Measurements from ENCODE around the gene NAA25. TPM values are rescaled to one million over a fixed set of nuclear protein-coding genes. Genes with fewer than 3 reads are reported as not detected.
"Not testable (repeated sequence)": the region's sequence is repeated elsewhere in the genome, so short reads cannot be mapped to it uniquely, and the experiment has no call there.

NAA25 gene
- total RNA-seq, 2 donors from 2014 or later: 22.3 to 22.8 TPM

DNA sequence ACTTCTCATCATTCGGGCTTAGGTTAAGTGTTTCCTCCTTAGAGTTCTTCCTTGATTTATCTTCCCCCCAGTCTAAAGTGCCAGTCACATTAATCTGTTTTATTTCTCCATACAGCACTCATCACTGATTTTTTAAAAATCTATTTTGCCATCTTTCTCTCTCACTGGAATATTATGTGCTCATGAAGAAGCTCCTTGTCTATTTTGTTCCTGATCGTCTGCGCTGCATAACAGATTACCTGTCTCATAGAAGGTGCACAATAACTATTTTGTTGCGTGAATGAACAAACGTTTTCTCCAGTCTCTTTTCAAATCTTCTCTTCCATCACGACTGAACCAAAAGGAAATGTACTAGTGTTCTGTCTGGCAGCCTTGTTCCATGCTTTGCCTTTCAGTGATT is 92.6 kb downstream of the NAA25 start:
- intact Hi-C loops (cut with DNase I): loop anchor here in 1 of 2 donors (2.0 to 10.0 kb wide), 2 partner anchors 45 to 71 kb away; no protein-coding TSS in a partner anchor
- DNase-seq (ENCODE audit: low spot score): no peak

DNA sequence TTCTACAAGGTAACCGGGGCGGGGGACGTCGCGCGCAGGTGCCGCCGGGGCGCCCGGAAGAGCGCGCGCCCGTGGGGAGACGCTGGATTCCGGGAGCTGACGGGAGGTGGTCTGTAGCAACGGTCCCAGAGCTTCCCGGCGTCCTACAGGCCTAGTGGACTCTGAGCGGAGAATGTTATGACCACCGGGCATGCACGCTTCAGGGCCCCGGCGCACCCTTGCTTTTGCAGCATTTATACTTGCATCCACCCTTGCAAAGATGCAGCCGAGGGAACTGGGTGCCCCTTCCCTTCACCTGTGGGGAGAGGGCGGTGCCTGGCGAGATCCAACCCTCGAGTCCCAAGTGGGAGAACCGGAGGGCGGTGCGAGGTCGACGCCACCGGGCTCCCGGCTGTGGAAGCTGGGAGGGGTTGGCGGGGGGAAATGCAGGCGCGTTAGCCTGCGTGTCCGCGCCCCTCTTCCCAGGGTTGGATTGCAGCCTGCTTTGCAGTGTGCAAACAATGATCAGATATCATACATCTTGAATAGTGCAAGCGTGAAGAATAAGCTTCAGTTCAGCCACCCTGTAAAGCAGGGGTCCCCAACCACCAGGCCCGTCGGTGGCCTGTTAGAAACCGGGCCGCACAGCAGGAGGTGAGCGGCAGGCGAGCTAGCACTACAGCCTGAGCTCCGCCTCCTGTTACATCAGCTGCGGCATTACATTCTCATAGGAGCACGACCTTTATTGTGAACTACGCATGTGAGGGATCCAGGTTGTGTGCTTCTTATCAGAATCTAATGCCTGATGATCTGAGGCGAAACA is 94.8 kb downstream of the NAA25 start:
- peak; percentile 88 for DNase-seq (ENCODE audit: low spot score)
- intact Hi-C loops (cut with DNase I): loop anchor here in 1 of 2 donors (2.0 to 10.0 kb wide), 2 partner anchors 43 to 69 kb away; no protein-coding TSS in a partner anchor

DNA sequence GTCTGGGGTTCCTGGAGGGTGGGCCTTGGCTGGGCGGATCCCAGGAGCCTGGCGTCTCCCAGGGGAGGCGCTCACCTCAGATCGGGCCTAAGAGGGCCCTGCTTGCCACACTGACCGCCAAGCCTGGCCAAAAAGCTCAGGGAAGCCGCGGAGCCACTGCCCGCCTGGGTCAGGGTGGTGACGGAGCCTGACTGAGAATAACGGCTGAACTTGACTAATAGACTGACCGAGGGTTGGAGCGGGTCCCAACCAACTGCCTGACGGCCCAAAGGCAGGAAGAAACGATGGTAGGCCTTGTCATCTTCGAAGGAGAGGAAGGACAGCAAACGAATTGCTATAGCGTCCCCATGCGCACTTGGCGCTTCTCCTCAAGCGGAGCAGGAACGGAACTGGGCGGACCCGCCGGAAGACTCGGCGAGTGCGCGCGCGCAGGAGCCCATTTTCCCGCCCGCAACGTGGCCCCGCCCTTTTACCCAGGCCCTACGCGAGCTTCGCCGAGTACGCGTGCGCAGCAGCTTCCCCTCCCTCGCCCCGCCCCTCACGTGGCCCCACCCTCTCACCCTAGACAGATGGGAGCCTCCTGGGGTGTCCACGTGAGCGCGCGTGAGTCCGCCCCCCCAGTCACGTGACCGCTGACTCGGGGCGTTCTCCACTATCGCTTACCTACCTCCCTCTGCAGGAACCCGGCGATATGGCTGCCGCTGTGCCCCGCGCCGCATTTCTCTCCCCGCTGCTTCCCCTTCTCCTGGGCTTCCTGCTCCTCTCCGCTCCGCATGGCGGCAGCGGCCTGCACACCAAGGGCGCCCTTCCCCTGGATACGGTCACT is 95.6 kb downstream of the NAA25 start, which contains the start of the genes ERP29 and TMEM116:
ERP29 (plus strand) TSS at position 652 of the 826 bp plus-strand sequence; CDS start at position 692, 40 bp downstream.
TMEM116 (minus strand) TSS at position 391 of the 826 bp plus-strand sequence. CDS start 7,895 bp downstream, outside the sequence.
- intact Hi-C loops (cut with DNase I): loop anchor here in 1 of 2 donors (10.0 kb wide), 1 partner anchor 68 kb away; no protein-coding TSS in a partner anchor

DNA sequence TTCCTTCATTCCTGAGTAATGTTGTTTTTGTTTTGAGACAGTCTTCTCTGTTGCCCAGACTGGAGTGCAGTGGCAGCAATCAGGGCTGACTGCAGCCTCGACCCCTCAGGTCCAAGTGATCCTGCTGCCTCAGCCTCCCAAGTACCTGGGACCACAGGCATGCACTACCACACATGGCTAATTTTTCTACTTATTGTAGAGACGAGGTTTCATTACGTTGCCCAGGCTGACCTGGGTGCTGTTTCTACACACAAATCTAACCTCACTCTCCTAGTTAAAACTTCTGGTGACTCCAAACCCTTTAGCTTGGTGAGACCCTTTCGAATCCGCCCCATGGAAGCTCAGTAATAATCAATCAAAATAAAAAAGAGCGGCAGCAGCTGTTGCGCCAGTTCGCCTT is 96.9 kb downstream of the NAA25 start:
- no peak for DNase-seq (ENCODE audit: low spot score)
- intact Hi-C loops (cut with DNase I): loop anchor here in 1 of 2 donors (10.0 kb wide), 1 partner anchor 67 kb away; no protein-coding TSS in a partner anchor

More for the DNA sequence above, 95.6 kb downstream of the NAA25 start, which contains the start of the genes ERP29 and TMEM116:
- DNase-seq (ENCODE audit: low spot score): peak; percentile 100

DNA sequence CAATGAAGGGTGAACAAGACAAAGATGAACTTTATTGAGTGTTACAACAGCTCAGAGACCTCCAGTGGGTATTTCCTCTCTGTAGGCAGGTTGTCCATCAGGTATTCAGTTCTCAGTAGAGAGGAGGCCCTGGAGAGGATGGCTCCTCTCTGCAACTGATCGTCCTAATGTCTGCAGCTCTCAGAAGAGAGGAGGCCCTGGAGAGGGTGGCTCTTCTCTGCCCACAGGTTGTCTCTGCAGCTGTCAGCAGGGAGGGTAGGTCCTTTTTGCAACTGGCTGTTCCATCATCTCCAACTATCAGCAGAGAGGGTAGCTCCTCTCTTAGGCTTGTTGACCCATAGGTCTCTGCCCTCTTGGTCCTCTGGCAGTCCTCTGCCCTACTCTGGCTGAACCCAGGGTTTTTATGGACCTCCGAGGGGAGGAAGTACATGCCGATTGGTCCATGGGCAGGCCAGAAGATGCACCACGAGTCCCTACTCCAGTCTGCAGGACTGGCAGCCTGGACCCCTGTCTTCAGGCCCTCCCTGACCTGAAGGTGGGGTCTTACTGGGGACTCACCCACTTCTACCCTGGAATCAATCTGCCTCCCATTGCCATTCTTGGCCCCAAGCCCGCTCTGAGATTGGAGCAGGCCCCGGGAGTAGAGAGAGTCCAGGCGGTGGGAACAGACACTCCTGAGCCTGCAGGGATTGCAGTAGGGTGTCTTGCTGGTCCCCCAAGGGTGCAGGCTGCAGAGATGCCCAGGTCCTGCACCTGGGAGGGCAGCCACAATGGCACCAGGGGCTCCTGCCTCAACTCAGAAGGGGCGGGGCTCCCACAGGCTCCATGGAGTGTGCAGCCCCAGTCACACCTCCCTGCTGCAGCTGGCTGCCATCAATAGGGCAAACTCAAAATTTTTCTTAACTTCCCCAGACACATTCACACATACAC is 97.9 kb downstream of the NAA25 start:
- DNase-seq (ENCODE audit: low spot score): no peak
- intact Hi-C loops (cut with DNase I): loop anchor here in 1 of 2 donors (10.0 kb wide), 1 partner anchor 66 kb away; no protein-coding TSS in a partner anchor

DNA sequence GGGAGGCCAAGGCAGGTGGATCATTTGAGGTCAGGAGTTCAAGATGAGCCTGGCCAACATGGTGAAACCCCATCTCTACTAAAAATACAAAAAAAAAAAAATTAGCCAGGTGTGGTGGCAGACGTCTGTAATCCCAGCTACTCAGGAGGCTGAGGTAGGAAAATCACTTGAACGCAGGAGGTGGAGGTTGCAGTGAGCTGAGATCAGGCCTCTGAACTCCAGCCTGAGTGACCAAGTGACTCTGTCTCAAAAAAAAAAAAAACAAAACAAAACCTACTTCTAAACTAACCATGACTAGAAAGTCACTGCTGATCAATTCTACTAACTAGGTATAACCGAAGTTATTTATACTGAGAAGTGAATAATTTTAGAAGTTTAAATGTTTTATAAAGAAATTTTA is 99.0 kb downstream of the NAA25 start:
- intact Hi-C loops (cut with DNase I); DNase-seq (ENCODE audit: low spot score): not testable (repeated sequence)

DNA sequence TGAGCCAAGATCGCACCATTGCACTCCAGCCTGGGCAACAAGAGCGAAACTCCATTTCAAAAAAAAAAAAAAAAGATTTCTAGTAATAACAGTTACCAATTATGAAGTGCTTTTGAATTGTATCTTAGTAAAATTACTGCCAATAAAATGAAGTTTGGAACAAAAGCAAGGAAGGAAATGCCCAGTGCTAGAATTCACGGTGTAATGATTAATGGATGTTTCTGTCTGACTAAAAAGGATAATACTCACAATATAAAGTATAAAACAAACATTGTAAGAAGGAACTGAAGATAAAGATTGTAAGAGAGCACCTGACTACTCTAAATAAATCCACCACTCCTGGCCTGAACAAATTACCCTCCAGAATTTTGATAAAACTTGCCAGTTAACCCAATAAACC is 99.7 kb downstream of the NAA25 start:
- intact Hi-C loops (cut with DNase I): no loop called here

DNA sequence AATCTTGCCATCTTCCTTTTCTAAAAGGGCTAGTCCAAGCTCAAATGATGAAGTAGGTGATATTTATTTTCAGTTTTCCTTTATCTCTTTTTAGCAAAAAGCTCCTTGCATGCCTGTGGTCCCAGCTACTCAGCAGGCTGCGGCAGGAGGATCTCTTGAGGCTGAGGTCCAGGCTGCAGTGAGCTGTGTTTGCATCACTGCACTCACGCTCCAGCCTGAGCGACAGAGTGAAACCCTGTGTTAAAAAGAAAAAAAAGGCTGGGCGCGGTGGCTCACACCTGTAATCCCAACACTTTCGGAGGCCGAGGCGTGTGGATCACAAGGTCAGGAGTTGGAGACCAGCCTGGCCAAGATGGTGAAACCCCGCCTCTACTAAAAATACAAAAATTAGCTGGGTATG is 100.6 kb downstream of the NAA25 start:
- no peak for DNase-seq (ENCODE audit: low spot score)

More for the DNA sequence above, 99.7 kb downstream of the NAA25 start:
- DNase-seq (ENCODE audit: low spot score): no peak

DNA sequence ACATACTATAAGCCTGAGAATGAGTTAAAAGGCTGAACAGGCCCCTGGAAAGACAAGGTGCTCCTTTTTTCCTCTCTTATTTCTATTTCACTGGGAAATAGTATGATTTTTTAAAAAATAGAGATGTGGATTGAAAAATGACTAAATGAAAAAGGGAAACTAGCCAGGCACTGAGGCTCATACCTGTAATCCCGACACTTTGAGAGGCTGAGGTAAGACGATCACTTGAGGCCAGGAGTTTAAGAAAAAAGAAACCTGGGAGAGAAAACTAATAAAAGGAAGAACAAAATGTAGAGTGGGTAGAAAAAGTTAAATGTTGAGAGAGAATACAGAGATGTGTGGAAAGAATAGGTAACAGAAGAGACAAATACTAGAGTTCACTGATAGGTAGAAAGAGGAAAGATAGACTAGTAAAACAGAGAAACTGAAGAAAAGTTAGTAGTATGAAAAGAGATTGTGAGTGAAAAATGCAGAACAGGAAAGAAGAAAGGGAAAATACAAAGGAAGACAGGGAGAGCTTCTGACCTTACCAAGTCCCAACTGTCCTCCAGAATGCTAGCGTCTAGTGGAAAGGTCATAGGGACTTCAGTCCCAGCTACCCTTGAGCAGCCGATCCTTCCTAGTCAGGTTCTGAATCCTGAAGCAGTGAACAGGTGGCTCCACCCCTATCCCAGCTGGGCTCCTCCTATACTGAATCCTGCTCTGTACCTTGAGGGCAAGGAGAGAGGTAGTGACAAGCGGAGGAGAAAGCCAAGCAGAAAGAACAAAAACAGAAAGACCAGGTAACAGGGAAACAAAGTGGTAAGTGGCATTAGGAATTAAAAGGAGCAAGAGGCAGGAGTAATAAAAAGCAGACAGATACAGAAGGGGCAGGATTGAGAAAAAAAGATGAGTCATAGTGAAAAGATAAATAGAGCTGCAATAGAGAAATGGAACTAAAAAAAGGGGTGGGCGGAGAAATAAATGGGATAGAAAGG is 102.9 kb downstream of the NAA25 start:
- no peak for DNase-seq (ENCODE audit: low spot score)

More for the DNA sequence above, 100.6 kb downstream of the NAA25 start:
- intact Hi-C loops (cut with DNase I): no loop called here

DNA sequence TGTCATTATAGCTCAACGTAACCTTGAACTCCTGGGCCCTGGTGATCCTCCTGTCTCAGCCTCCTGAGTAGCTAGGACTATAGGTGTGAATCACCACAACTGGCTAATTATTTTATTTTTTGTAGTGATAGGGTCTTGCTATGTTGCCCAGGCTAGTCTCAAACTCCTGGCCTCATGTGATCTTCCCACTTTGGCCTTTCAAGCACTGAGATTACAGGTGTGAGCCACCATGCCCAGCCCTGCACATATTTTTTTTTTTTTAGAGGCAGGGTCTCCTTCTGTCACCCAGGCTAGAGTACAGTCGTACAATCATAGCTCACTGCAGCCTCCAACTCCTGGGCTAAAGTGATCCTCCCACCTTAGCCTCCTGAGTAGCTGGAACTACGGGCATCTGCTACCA is 104.5 kb downstream of the NAA25 start:
- DNase-seq (ENCODE audit: low spot score): no peak
- intact Hi-C loops (cut with DNase I): no loop called here

More for the DNA sequence above, 102.9 kb downstream of the NAA25 start:
- intact Hi-C loops (cut with DNase I): no loop called here

DNA sequence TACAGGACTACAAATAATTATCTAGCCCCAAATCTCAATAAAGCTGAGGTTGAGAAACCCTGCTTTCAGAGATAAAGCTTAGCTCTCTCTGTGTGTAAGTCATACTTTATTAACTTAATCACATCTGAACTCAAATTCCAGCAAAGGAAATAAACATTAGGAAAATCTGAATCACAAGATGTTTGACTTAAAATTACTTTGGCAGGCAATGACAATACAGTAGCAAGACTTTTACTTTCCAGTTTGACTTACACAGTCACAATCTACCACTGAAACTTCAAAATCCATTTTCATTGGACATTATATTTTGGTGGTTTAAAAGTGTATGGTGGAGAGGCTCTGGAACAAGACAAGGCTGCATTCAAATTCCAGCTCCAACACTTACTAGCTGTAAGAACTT is 107.0 kb downstream of the NAA25 start:
- intact Hi-C loops (cut with DNase I): no loop called here
- no peak for DNase-seq (ENCODE audit: low spot score)

DNA sequence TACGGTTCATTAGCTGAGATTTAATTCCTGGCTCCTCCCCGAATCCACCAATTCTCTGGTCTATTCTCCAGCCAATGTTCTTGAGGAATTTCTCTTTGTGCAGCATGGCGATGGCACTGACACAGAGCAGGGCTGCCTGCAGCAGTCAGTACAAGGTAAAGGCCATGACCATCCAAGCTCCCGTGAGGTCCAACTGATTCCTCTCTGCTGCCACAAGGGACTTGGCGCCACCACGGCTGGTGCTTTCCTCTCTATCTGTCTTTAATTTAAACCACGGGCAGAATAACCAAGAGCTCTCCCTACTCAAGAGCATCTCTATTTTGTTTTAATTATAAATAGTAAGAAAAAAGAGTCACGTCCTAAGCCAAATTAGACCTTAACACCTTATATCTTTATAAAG is 107.8 kb downstream of the NAA25 start:
- intact Hi-C loops (cut with DNase I): no loop called here
- no peak for DNase-seq (ENCODE audit: low spot score)

DNA sequence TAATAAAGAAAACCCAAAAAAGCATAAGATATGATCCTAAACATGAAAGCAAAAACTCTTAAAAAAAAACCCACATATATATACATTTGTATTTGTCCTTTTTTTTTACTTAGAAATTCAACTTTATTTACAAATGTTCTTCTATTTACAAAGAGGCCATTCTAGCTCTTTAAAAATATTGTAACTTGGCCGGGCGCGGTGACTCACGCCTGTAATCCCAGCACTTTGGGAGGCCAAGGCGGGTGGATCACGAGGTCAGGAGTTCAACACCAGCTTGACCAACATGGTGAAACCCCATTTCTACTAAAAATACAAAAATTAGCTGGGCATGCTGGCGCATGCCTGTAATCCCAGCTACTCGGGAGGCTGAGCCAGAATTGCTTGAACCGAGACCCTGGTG is 109.5 kb downstream of the NAA25 start:
- intact Hi-C loops (cut with DNase I): not testable (repeated sequence)

DNA sequence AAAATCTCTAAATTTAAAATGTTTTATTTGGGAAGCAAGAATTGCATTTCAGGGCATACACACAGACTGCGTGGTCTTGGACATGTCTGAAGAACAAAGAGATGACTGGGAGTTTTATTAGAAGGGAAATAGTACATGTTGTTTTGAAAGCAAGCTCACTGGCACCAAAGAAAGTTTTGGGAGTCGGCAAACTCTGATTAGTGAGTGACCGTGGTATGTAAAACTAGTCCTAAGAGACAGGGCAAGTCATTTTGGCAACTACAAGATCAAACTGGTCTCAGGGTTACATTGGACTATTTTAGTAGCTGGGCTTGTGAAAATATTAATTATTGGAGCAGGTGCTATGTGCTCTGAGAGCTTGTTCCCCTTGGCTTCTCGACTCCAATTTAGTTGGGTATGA is 110.6 kb downstream of the NAA25 start:
- DNase-seq (ENCODE audit: low spot score): no peak
- intact Hi-C loops (cut with DNase I): no loop called here

More for the DNA sequence above, 109.5 kb downstream of the NAA25 start:
- not testable (repeated sequence) for DNase-seq (ENCODE audit: low spot score)

DNA sequence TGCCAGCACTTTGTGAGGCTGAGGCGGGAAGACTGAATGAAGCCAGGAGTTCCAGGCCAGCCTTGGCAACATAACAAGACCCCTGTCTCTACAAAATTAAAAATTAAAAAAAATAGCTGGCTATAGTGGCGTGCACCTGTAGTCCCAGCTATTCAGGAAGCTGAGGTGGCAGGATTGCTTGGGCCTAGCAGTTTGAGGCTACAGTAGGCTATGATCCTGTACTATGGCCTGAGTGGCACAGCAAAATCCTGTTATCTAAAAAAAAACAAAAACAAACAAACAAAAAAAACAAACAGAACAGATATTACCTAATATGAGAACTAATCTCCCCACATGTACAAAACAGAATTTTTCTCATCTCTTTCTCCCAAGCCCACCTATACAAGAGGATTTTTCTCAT is 111.3 kb downstream of the NAA25 start:
- DNase-seq (ENCODE audit: low spot score): no peak
- intact Hi-C loops (cut with DNase I): no loop called here

DNA sequence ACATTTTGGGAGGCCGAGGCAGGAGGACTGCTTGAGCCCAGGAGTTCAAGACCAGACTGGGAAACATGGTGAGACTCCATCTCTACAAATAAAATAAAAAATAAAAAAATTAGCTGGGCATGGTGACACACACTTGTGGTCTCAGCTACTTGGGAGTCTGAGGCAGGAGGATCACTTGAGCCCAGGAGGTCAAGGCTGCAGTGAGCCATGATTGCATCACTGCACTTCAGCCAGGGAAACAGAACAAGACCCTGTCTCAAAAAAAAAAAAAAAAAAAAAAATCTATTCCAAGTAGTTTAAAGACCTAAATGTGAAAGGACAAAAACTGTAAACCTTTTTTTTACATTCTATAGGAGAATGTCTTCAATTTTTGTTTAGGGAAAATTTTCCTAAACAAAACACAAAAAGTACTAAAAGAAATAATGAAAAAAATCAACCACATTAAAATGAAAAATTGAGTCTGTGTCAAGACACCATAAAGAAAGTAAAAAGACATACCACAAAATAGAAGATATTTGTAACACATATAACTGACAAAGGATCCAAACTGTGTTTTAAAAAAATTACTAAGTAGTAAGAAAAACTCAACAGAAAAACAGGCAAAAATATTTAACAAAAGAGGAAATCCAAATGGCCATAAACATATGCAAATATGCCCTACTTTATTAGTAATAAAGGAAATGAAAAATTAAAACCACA is 112.7 kb downstream of the NAA25 start:
- intact Hi-C loops (cut with DNase I): no loop called here

More for the DNA sequence above, 112.7 kb downstream of the NAA25 start:
- DNase-seq (ENCODE audit: low spot score): no peak
